GM21825 (cell line): Measurements from ENCODE around the gene PARD3.
"Not testable (repeated sequence)": the region's sequence is repeated elsewhere in the genome, so short reads cannot be mapped to it uniquely, and the experiment has no call there.

Experiments used
- ATAC-seq: cut with Tn5 transposase; IDR thresholded peaks from one replicate; pipeline ENCODE4 v1.9.1; 2021; ENCODE audit warnings: mild to moderate bottlenecking, moderate library complexity; ENCODE audit not compliant: unreplicated experiment

Gene PARD3

GRCh38 chr10:34655286-34656170 lies 159.6 kb downstream of the PARD3 start:
- ATAC-seq: no peak

- ATAC-seq: no peak
Observed at GRCh38 chr10:34654211-34654610, 160.9 kb downstream of the PARD3 start.

- ATAC-seq: no peak
Observed at GRCh38 chr10:34653530-34653929, 161.6 kb downstream of the PARD3 start.

GRCh38 chr10:34651416-34652195 lies 163.5 kb downstream of the PARD3 start:
- no peak for ATAC-seq

GRCh38 chr10:34650156-34650555 lies 164.9 kb downstream of the PARD3 start:
- ATAC-seq: no peak

- no peak for ATAC-seq
Observed at GRCh38 chr10:34649385-34649784, 165.7 kb downstream of the PARD3 start.

GRCh38 chr10:34648919-34649318 lies 166.2 kb downstream of the PARD3 start:
- no peak for ATAC-seq

GRCh38 chr10:34647875-34648865 lies 166.9 kb downstream of the PARD3 start:
- no peak for ATAC-seq

- ATAC-seq: no peak
Observed at GRCh38 chr10:34647160-34647559, 167.9 kb downstream of the PARD3 start.

- no peak for ATAC-seq
Observed at GRCh38 chr10:34646331-34646730, 168.8 kb downstream of the PARD3 start.

- ATAC-seq: not testable (repeated sequence)
Observed at GRCh38 chr10:34644815-34645214, 170.3 kb downstream of the PARD3 start.

- no peak for ATAC-seq
Observed at GRCh38 chr10:34644224-34644623, 170.9 kb downstream of the PARD3 start.

- no peak for ATAC-seq
Observed at GRCh38 chr10:34643620-34644019, 171.5 kb downstream of the PARD3 start.

GRCh38 chr10:34641913-34642558 lies 173.1 kb downstream of the PARD3 start:
- ATAC-seq: no peak

GRCh38 chr10:34641147-34641912 lies 173.8 kb downstream of the PARD3 start:
- no peak for ATAC-seq

GRCh38 chr10:34638406-34639054 lies 176.6 kb downstream of the PARD3 start:
- peak; percentile 55 for ATAC-seq

- peak; percentile 76 for ATAC-seq
Observed at GRCh38 chr10:34637418-34637911, 177.6 kb downstream of the PARD3 start.

GRCh38 chr10:34635111-34635510 lies 180.0 kb downstream of the PARD3 start:
- no peak for ATAC-seq

- ATAC-seq: no peak
Observed at GRCh38 chr10:34633374-34633773, 181.7 kb downstream of the PARD3 start.
